Endothelial cell of umbilical vein (primary cell): ENCODE results near the gene SPTLC3. TPM values are rescaled to one million over a fixed set of nuclear protein-coding genes. Genes with fewer than 3 reads are reported as not detected.

Experiments
- BruUV-seq: library from RNA; stranded (reverse); fragments of 400-500 nt; replicated peaks from 2 replicates; lab custom pipeline; 2021; lab: Mats Ljungman, UMichigan
- CTCF ChIA-PET: fragments of 300-600, 350-600 bp; sonication (Branson Sonifier 250); formaldehyde crosslinking; loops from one replicate; lab custom pipeline; 2021; ENCODE audit warnings: antibody characterized with exemption, inconsistent platforms; lab: Charles Lee
- POLR2A ChIA-PET: fragments of 300-600, 350-600 bp; sonication (Branson Sonifier 250); formaldehyde crosslinking; loops from one replicate; lab custom pipeline; 2021; ENCODE audit warnings: antibody characterized with exemption, inconsistent platforms; lab: Charles Lee
- DNase-seq: peaks from one replicate; pipeline ENCODE4 v3.0.0-alpha.2; 2011; ENCODE audit warnings: low read depth, low spot score
- FAIRE-seq: peaks from 2 replicates; lab custom pipeline; 2011; peaks lifted over from hg19 to GRCh38; lab: Jason Lieb, UNC
- H2AFZ ChIP-seq: 2 replicates; pipeline ENCODE4 v1.6.0; 2012; ENCODE audit warnings: low read depth, low read length, control low read depth, inconsistent platforms
- H3K27ac ChIP-seq: 2 replicates; pipeline ENCODE4 v1.5.1; 2011; ENCODE audit warnings: low read depth, mild to moderate bottlenecking, control low read depth, low read length, moderate library complexity; ENCODE audit not compliant: insufficient read depth
- H3K27me3 ChIP-seq, 2 experiments: 2 replicates each; pipeline versions ENCODE4 v1.6.0 to v1.6.1; 2011; ENCODE audit warnings: low read length in 2 of 2, mixed read lengths in 1 of 2; ENCODE audit not compliant: control insufficient read depth in 2 of 2, insufficient read depth in 2 of 2
- H3K36me3 ChIP-seq, 2 experiments: 2 replicates in 1 of 2; 3 replicates in 1 of 2; pipeline ENCODE4 v1.5.1; 2011; ENCODE audit warnings: low read length in 2 of 2, mild to moderate bottlenecking in 1 of 2, moderate library complexity in 1 of 2; ENCODE audit not compliant: control insufficient read depth in 2 of 2, insufficient read depth in 2 of 2; ENCODE audit errors: extremely low read depth in 1 of 2
- H3K4me1 ChIP-seq: 3 replicates; pipeline ENCODE4 v1.5.1; 2011; ENCODE audit warnings: mild to moderate bottlenecking, low read length; ENCODE audit not compliant: control insufficient read depth, insufficient read depth; ENCODE audit errors: extremely low read depth
- H3K4me2 ChIP-seq: 2 replicates; pipeline ENCODE4 v1.6.1; 2011; ENCODE audit warnings: low read length, control low read depth, mixed read lengths; ENCODE audit not compliant: insufficient read depth
- H3K4me3 ChIP-seq, 3 experiments: fragments of 200-600 bp in 1 of 3; sonication (generic), shearing (Covaris generic) in 1 of 3; replicated peaks in 1 of 3; 2 replicates each; pipeline ENCODE4 v1.5.1; 2011 to 2016; ENCODE audit warnings: control low read depth in 3 of 3, low read length in 3 of 3, mild to moderate bottlenecking in 2 of 3, inconsistent platforms in 1 of 3, low read depth in 1 of 3, moderate library complexity in 1 of 3; ENCODE audit not compliant: insufficient read depth in 1 of 3
- H3K79me2 ChIP-seq: 2 replicates; pipeline ENCODE4 v1.6.0; 2012; ENCODE audit warnings: low read length, inconsistent platforms; ENCODE audit not compliant: control insufficient read depth, insufficient read depth
- H3K9ac ChIP-seq: replicated peaks from 2 replicates; pipeline ENCODE3; 2011; ENCODE audit warnings: low read length, control low read depth; ENCODE audit not compliant: insufficient read depth; ENCODE audit errors: extremely low read depth
- H3K9me1 ChIP-seq: replicated peaks from 3 replicates; pipeline ENCODE4 v1.6.0; 2011; ENCODE audit warnings: mild to moderate bottlenecking, low read length; ENCODE audit not compliant: control insufficient read depth, insufficient read depth; ENCODE audit errors: extremely low read depth
- H3K9me3 ChIP-seq: replicated peaks from 2 replicates; pipeline ENCODE4 v1.5.1; 2012; ENCODE audit warnings: low read length, inconsistent platforms; ENCODE audit not compliant: control insufficient read depth, insufficient read depth
- H4K20me1 ChIP-seq: replicated peaks from 2 replicates; pipeline ENCODE3; 2011; ENCODE audit warnings: mild to moderate bottlenecking, low read length; ENCODE audit not compliant: control insufficient read depth, insufficient read depth; ENCODE audit errors: extremely low read depth
- CTCF ChIP-seq, 2 donors: IDR thresholded peaks; 1 replicate in 1 of 2; 2 replicates in 1 of 2; pipeline ENCODE4 v1.5.1; 2011; ENCODE audit warnings: low read length in 2 of 2, mild to moderate bottlenecking in 2 of 2, moderate library complexity in 2 of 2, control low read depth in 1 of 2, inconsistent platforms in 1 of 2, low read depth in 1 of 2; ENCODE audit not compliant: insufficient read depth in 1 of 2; ENCODE audit errors: extremely low read depth in 1 of 2
- EZH2 ChIP-seq: IDR thresholded peaks from 2 replicates; pipeline ENCODE4 v1.6.1; 2012; ENCODE audit warnings: borderline replicate concordance, low read depth, mild to moderate bottlenecking, moderate library complexity, low read length, inconsistent platforms; ENCODE audit not compliant: severe bottlenecking
- FOS ChIP-seq: IDR thresholded peaks from 2 replicates; pipeline ENCODE4 v1.6.1; 2011; ENCODE audit warnings: mild to moderate bottlenecking, low read length, moderate library complexity, borderline replicate concordance; ENCODE audit not compliant: insufficient read depth
- GATA2 ChIP-seq: IDR thresholded peaks from 2 replicates; pipeline ENCODE4 v1.7.0; 2011; ENCODE audit warnings: low read depth, mild to moderate bottlenecking, moderate library complexity, mixed read lengths, low read length; ENCODE audit not compliant: insufficient read length, insufficient read depth
- JUN ChIP-seq: IDR thresholded peaks from 2 replicates; pipeline ENCODE4 v1.6.1; 2011; ENCODE audit warnings: borderline replicate concordance, low read depth; ENCODE audit not compliant: insufficient read length, insufficient read depth
- MAX ChIP-seq: IDR thresholded peaks from 2 replicates; pipeline ENCODE4 v1.6.1; 2011; ENCODE audit not compliant: insufficient read depth, insufficient read length
- MYC ChIP-seq: IDR thresholded peaks from one replicate; pipeline ENCODE4 v1.6.1; 2011; ENCODE audit warnings: mild to moderate bottlenecking, low read depth, low read length
- POLR2A ChIP-seq: IDR thresholded peaks from 2 replicates; pipeline ENCODE4 v1.6.1; 2012; ENCODE audit warnings: low read depth, mild to moderate bottlenecking, control low read depth, low read length
- POLR2AphosphoS5 ChIP-seq: IDR thresholded peaks from 2 replicates; pipeline ENCODE4 v1.6.1; 2012; ENCODE audit warnings: low read depth, mild to moderate bottlenecking, control low read depth, low read length, moderate library complexity; ENCODE audit not compliant: insufficient read depth
- dilution Hi-C: fragments of 300-500 bp; cut with MboI; formaldehyde crosslinking; loops from one replicate; pipeline ENCODE4 v1.15.0; 2019; ENCODE audit warnings: low sequenced_read_pairs; ENCODE audit not compliant: extremely low pct_ligation_motif_present
- intact Hi-C: fragments of 100-400 bp; cut with micrococcal nuclease; formaldehyde crosslinking; loops from one replicate; pipeline ENCODE4 v1.10.0; 2022
- polyA plus RNA-seq, 4 experiments: library from polyadenylated mRNA; depleted of rRNA in 3 of 4; stranded (reverse) in 3 of 4; unstranded in 1 of 4; fragments of >200 nt; gene quantifications; 2 replicates each; pipeline versions ENCODE4 v1.2.1 to v1.2.3, GENCODE V29; 2011 to 2012; ENCODE audit warnings: missing spikeins in 1 of 4
- total RNA-seq: library from RNA; stranded (reverse); gene quantifications from 2 replicates; pipeline ENCODE4 v1.2.3, GENCODE V29; 2021

SPTLC3 gene
- total and polyA plus RNA-seq, 2 donors (not counting 3 experiments of a cell fraction or from before 2014, with no cell fraction given), result 0.29 to 0.35 TPM

- DNase-seq (no peak), FAIRE-seq (no peak)
- Histone ChIP-seq H2AFZ (no peak overlapping the region), H3K27me3 (no peaks in the 10 kb centered on the region), H3K9me1 (no peaks in the 10 kb centered on the region), H3K27ac (no peak overlapping the region), H3K79me2 (no peaks in the 10 kb centered on the region), H3K4me1 (no peaks in the 10 kb centered on the region), H3K9ac (no peak overlapping the region), H3K4me3 (no peak overlapping the region), H4K20me1 (no peaks in the 10 kb centered on the region), H3K9me3 (no peaks in the 10 kb centered on the region), H3K4me2 (no peak overlapping the region), H3K36me3 (no peaks in the 10 kb centered on the region)
- POLR2A ChIA-PET, result no interaction called here
- intact Hi-C loops (no loop called here), dilution Hi-C loops (no loop called here)
- BruUV-seq, result no TSS peak
- CTCF ChIA-PET, result no interaction called here
- TF ChIP-seq MYC, result no peak
- TF ChIP-seq FOS, result no peak
- TF ChIP-seq CTCF (IDR thresholded peaks at IDR 0.05; ENCODE audit: extremely low read depth in 1 of 2, insufficient read depth in 1 of 2, low read depth in 1 of 2, low read length in 2 of 2), result no peak
- no peak for TF ChIP-seq EZH2
- no peak for TF ChIP-seq MAX
- no peak for TF ChIP-seq JUN
- TF ChIP-seq GATA2, result no peak
- no peak for TF ChIP-seq POLR2AphosphoS5
- TF ChIP-seq POLR2A, result no peak
Observed at GRCh38 chr20:13021205-13021970, 12.6 kb downstream of the SPTLC3 start.
